D721Med (cell line): Measurements from ENCODE around the gene MET.

Experiments used
- DNase-seq: peaks from one replicate; pipeline ENCODE4 v3.0.0; 2011; ENCODE audit warnings: low spot score; ENCODE audit not compliant: insufficient read length
- FAIRE-seq: peaks from 2 replicates; lab custom pipeline; 2011; peaks lifted over from hg19 to GRCh38; lab: Jason Lieb, UNC
- CTCF ChIP-seq: IDR thresholded peaks from 2 replicates; pipeline ENCODE4 v1.5.1; 2012; ENCODE audit warnings: mild to moderate bottlenecking, control low read depth; ENCODE audit not compliant: insufficient read depth; ENCODE audit errors: missing control alignments

MET gene

GRCh38 chr7:116724560-116725231 is 52.7 kb downstream of the MET start:
- TF ChIP-seq CTCF, result no peak
- DNase-seq (no peak), FAIRE-seq (no peak)

GRCh38 chr7:116726149-116726548 is 54.2 kb downstream of the MET start:
- no peak for TF ChIP-seq CTCF
- no peak for DNase-seq
- no peak for FAIRE-seq

DNA sequence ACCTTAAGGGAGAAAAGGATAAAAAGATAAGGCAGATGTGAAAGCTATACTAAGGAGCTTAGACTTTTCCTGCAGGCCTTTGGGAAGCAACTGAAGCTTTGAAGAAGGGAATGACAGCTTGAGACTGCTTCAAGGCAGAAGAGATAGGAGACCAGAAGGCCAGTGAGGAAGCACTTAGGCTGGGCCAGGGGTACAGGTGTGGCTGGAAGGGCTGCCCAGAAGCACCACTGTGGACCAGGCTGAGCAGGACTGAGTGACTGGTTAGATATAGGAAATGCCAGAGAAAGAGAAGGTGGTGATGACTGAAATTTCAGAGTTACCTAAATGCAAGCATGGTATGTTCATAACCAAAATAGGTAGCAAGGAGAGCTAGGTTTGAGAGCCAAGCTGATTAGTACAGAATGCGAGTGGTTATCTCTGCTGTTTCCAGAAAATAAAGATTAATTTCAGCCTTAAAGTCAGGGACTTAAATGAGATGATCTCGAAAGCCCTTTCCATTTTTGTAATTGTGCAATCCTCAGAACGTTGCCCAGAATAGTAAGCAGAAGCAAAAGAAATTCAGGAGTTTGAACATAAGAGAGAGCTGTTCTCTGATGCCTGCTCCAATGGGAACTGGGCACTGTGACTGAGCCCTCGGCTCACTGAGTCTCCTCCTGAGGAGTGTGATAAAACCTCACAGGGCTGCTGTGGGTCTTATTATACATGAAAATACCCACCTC is 54.9 kb downstream of the MET start:
- DNase-seq (no peak), FAIRE-seq (no peak)
- TF ChIP-seq CTCF, result no peak

GRCh38 chr7:116727432-116728009 is 55.5 kb downstream of the MET start:
- no peak for FAIRE-seq
- TF ChIP-seq CTCF, result no peak
- DNase-seq, result no peak

DNA sequence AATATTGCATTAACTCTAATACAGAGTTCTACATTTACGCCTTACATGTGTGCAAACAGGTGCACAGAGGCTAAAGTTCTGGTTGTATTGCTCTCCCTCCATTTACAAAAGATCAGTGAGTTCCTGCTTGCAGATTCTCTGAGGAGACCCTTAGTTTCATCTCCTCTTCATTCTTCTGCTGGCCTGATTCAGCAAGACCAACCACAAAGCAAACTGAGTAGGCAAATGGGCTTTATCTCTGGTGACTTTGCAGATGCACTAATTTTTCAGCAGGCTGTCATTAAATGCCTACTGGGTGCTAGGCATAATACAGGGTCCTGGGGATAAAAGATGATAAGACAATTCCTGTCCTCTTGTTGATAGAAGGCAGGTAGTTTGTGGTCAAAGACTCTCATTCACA is 56.4 kb downstream of the MET start:
- no peak for TF ChIP-seq CTCF
- DNase-seq, result no peak
- FAIRE-seq, result no peak

DNA sequence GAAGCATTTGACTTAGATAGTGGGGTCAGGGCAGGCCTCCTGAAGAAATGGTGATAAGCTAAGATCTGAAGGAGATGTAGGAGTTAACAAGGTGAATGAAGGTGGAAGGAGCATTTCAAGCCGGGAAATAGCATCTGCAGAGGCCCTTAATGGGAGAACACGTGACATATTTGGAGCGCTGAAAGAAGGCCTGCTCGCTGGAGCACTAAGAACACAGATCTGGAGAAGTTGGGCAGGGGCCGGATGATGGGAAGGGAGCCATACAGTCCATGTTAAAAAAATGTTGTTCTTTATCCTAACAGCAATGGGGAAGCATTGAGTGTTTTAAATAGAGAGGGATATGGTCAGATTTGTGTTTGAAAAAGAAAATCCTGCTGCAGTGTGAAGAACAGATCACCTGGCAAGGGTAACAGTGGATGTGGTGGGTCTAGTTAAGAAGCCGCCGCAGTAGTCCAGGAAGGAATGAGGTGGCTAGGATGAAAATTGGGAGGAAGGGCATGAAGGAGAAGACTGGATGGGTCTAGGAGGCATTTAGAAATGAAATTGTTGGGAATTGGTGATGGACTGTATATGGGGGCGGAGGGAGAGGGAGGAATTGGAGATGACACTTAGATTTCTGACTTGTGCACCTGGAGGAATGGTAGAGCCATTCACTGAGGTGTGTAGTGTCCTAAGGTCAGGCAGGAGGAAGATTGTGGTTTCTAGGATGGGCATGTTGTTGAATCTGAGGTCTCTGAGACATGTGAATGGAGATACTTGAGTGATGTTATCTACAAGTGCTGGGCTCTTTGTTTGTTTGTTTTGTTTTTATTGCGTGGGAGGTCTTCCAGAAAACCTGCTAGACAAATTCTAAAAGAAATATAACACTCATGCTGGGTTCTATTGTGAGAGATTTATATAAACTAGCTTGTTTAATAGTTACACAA is 58.4 kb downstream of the MET start:
- TF ChIP-seq CTCF, result no peak
- FAIRE-seq (no peak), DNase-seq (no peak)
